Measurements from ENCODE around the gene KCTD19.

GRCh38 chr16:67257486-67258160, 68.9 kb downstream of the KCTD19 start:
- TF ChIP-seq, protein P1, sequence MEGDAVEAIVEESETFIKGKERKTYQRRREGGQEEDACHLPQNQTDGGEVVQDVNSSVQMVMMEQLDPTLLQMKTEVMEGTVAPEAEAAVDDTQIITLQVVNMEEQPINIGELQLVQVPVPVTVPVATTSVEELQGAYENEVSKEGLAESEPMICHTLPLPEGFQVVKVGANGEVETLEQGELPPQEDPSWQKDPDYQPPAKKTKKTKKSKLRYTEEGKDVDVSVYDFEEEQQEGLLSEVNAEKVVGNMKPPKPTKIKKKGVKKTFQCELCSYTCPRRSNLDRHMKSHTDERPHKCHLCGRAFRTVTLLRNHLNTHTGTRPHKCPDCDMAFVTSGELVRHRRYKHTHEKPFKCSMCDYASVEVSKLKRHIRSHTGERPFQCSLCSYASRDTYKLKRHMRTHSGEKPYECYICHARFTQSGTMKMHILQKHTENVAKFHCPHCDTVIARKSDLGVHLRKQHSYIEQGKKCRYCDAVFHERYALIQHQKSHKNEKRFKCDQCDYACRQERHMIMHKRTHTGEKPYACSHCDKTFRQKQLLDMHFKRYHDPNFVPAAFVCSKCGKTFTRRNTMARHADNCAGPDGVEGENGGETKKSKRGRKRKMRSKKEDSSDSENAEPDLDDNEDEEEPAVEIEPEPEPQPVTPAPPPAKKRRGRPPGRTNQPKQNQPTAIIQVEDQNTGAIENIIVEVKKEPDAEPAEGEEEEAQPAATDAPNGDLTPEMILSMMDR (conservative IDR thresholded peaks at IDR 0.05), result no peak
- TF ChIP-seq ZFX (IDR thresholded peaks at IDR 0.05), result no peak
